Natural killer cell treated with Interleukin-12 subunit alpha and Interleukin-12 subunit beta and Interleukin-15 and Interleukin-18, amount 100 ng/mL, for 72 hours (primary cell): Measurements from ENCODE around the gene USP10. TPM values are rescaled to one million over a fixed set of nuclear protein-coding genes. Genes with fewer than 3 reads are reported as not detected.

Experiments used
- ATAC-seq, 2 donors: fragments of 150-1000 bp; cut with Tn5 transposase in 1 of 2; sonication (Bioruptor Pico), chemical (Tn5 transposase) in 1 of 2; 2 replicates each; pipeline ENCODE4 v1.10.0; 2021
- DNase-seq: peaks from one replicate; pipeline ENCODE4 v3.0.0; 2022; ENCODE audit warnings: low spot score
- H3K27ac Mint-ChIP-seq, 2 donors: 1 replicate in 1 of 2; 2 replicates in 1 of 2; pipeline ENCODE4 v1.8.0; 2022; ENCODE audit warnings: mixed read lengths in 2 of 2, mild to moderate bottlenecking in 1 of 2, moderate library complexity in 1 of 2
- H3K27me3 Mint-ChIP-seq, 2 donors: 1 replicate in 1 of 2; 2 replicates in 1 of 2; pipeline ENCODE4 v1.8.0; 2022; ENCODE audit warnings: mixed read lengths in 2 of 2
- H3K36me3 Mint-ChIP-seq: one replicate; pipeline ENCODE4 v1.8.0; 2022; ENCODE audit warnings: mixed read lengths
- H3K4me1 Mint-ChIP-seq, 2 donors: 1 replicate in 1 of 2; 2 replicates in 1 of 2; pipeline ENCODE4 v1.8.0; 2022; ENCODE audit warnings: low read depth in 2 of 2, mixed read lengths in 2 of 2, mild to moderate bottlenecking in 1 of 2
- H3K4me3 Mint-ChIP-seq: one replicate; pipeline ENCODE4 v1.8.0; 2022; ENCODE audit warnings: mixed read lengths
- H3K9me3 Mint-ChIP-seq: 2 replicates; pipeline ENCODE4 v1.8.0; 2022; ENCODE audit warnings: mixed read lengths
- total RNA-seq, 2 donors: library from RNA; stranded (reverse); gene quantifications; one replicate each; pipeline ENCODE4 v1.2.3, GENCODE V29; 2022

USP10 gene
- total RNA-seq, 2 donors from 2014 or later: 111 to 156 TPM

GRCh38 chr16:84815462-84815861 lies 115.7 kb downstream of the USP10 start:
- Mint-ChIP-seq H3K9me3 (no peaks in the 10 kb centered on the region), H3K27ac (no peak overlapping the region), H3K36me3 (no peaks in the 10 kb centered on the region), H3K4me1 (peaks cover 11 to 12% of the 10 kb centered on the region in 2 donors), H3K27me3 (peaks cover 6 to 12% of the 10 kb centered on the region in 2 donors), H3K4me3 (no peak overlapping the region)
- DNase-seq (no peak), ATAC-seq (no peak)

GRCh38 chr16:84816023-84816422 lies 116.2 kb downstream of the USP10 start:
- Mint-ChIP-seq H3K36me3 (no peaks in the 10 kb centered on the region), H3K27ac (no peak overlapping the region), H3K4me1 (peaks cover 9 to 11% of the 10 kb centered on the region in 2 donors), H3K4me3 (no peak overlapping the region), H3K9me3 (no peaks in the 10 kb centered on the region), H3K27me3 (peaks cover 9 to 16% of the 10 kb centered on the region in 2 donors)
- no peak for ATAC-seq
- no peak for DNase-seq

GRCh38 chr16:84816485-84816884 lies 116.7 kb downstream of the USP10 start:
- Mint-ChIP-seq H3K27me3 (peaks cover 10 to 20% of the 10 kb centered on the region in 2 donors), H3K4me3 (no peak overlapping the region), H3K4me1 (peaks cover 8 to 9% of the 10 kb centered on the region in 2 donors), H3K9me3 (no peaks in the 10 kb centered on the region), H3K27ac (no peak overlapping the region), H3K36me3 (no peaks in the 10 kb centered on the region)
- no peak for DNase-seq
- ATAC-seq: no peak

GRCh38 chr16:84817206-84817605 lies 117.4 kb downstream of the USP10 start:
- peaks cover 11 to 23% of the 10 kb centered on the region in 2 donors for H3K27me3 Mint-ChIP-seq
- H3K4me3 Mint-ChIP-seq: no peak overlapping the region
- H3K4me1 Mint-ChIP-seq: peaks cover 8 to 9% of the 10 kb centered on the region in 2 donors
- DNase-seq (no peak), ATAC-seq (no peak)
- no peaks in the 10 kb centered on the region for H3K9me3 Mint-ChIP-seq
- no peak overlapping the region for H3K27ac Mint-ChIP-seq
- no peaks in the 10 kb centered on the region for H3K36me3 Mint-ChIP-seq

- Mint-ChIP-seq H3K27ac (no peak overlapping the region), H3K36me3 (no peaks in the 10 kb centered on the region), H3K27me3 (peaks cover 14 to 27% of the 10 kb centered on the region in 2 donors), H3K4me3 (no peak overlapping the region), H3K9me3 (no peaks in the 10 kb centered on the region), H3K4me1 (peaks cover 8 to 9% of the 10 kb centered on the region in 2 donors)
- ATAC-seq: no peak
- DNase-seq: no peak
Observed at GRCh38 chr16:84817613-84818012, 117.8 kb downstream of the USP10 start.

GRCh38 chr16:84818133-84818532 lies 118.3 kb downstream of the USP10 start:
- no peaks in the 10 kb centered on the region for H3K9me3 Mint-ChIP-seq

GRCh38 chr16:84818989-84819643 lies 119.3 kb downstream of the USP10 start:
- peaks cover 18 to 25% of the 10 kb centered on the region in 2 donors for H3K27me3 Mint-ChIP-seq
- DNase-seq: no peak
- H3K4me3 Mint-ChIP-seq: no peak overlapping the region

More at GRCh38 chr16:84818133-84818532, 118.3 kb downstream of the USP10 start:
- peaks cover 8 to 9% of the 10 kb centered on the region in 2 donors for H3K4me1 Mint-ChIP-seq
- no peak for DNase-seq
- no peak overlapping the region for H3K4me3 Mint-ChIP-seq
- no peak overlapping the region for H3K27ac Mint-ChIP-seq
- peaks cover 18 to 28% of the 10 kb centered on the region in 2 donors for H3K27me3 Mint-ChIP-seq
- no peaks in the 10 kb centered on the region for H3K36me3 Mint-ChIP-seq
- no peak for ATAC-seq

GRCh38 chr16:84819644-84820304 lies 120.0 kb downstream of the USP10 start, which contains the start of gene CRISPLD2:
Gene CRISPLD2, plus strand, starts transcription at chr16:84819985. Its CDS starts 18,511 bp downstream, at chr16:84838496.
- H3K4me3 Mint-ChIP-seq: peak within 1 kb of the TSS; percentile 78
- peaks cover 8 to 9% of the 10 kb centered on the region in 2 donors for H3K4me1 Mint-ChIP-seq
- peaks cover 14 to 25% of the 10 kb centered on the region in 2 donors for H3K27me3 Mint-ChIP-seq
- ATAC-seq (peak; percentile 93 to 96), DNase-seq (peak; percentile 90)
- H3K36me3 Mint-ChIP-seq: no peaks in the 10 kb centered on the region
- H3K9me3 Mint-ChIP-seq: no peaks in the 10 kb centered on the region
- H3K27ac Mint-ChIP-seq: no peak within 1 kb of the TSS

More at GRCh38 chr16:84818989-84819643, 119.3 kb downstream of the USP10 start:
- Mint-ChIP-seq H3K36me3 (no peaks in the 10 kb centered on the region), H3K9me3 (no peaks in the 10 kb centered on the region), H3K4me1 (peaks cover 8 to 9% of the 10 kb centered on the region in 2 donors), H3K27ac (no peak overlapping the region)
- ATAC-seq: no peak

GRCh38 chr16:84820305-84820684 lies 120.5 kb downstream of the USP10 start:
- Mint-ChIP-seq H3K36me3 (no peaks in the 10 kb centered on the region), H3K27me3 (peaks cover 14 to 25% of the 10 kb centered on the region in 2 donors), H3K27ac (no peak overlapping the region), H3K4me3 (peak overlapping the region; percentile 78), H3K4me1 (peaks cover 8 to 9% of the 10 kb centered on the region in 2 donors), H3K9me3 (no peaks in the 10 kb centered on the region)
- no peak for ATAC-seq
- no peak for DNase-seq

GRCh38 chr16:84820771-84821170 lies 121.0 kb downstream of the USP10 start:
- H3K4me1 Mint-ChIP-seq: peaks cover 8 to 9% of the 10 kb centered on the region in 2 donors
- peaks cover 14 to 25% of the 10 kb centered on the region in 2 donors for H3K27me3 Mint-ChIP-seq
- DNase-seq: no peak
- peak overlapping the region; percentile 78 for H3K4me3 Mint-ChIP-seq
- no peak overlapping the region for H3K27ac Mint-ChIP-seq
- no peak for ATAC-seq
- no peaks in the 10 kb centered on the region for H3K9me3 Mint-ChIP-seq
- H3K36me3 Mint-ChIP-seq: no peaks in the 10 kb centered on the region

- Mint-ChIP-seq H3K4me1 (peaks cover 8 to 9% of the 10 kb centered on the region in 2 donors), H3K27ac (no peak overlapping the region), H3K4me3 (no peak overlapping the region), H3K36me3 (no peaks in the 10 kb centered on the region), H3K27me3 (peaks cover 14 to 25% of the 10 kb centered on the region in 2 donors), H3K9me3 (no peaks in the 10 kb centered on the region)
- ATAC-seq: no peak
- no peak for DNase-seq
Observed at GRCh38 chr16:84821179-84821578, 121.4 kb downstream of the USP10 start.

- no peaks in the 10 kb centered on the region for H3K9me3 Mint-ChIP-seq
- ATAC-seq (no peak), DNase-seq (no peak)
- peaks cover 14 to 25% of the 10 kb centered on the region in 2 donors for H3K27me3 Mint-ChIP-seq
- H3K4me1 Mint-ChIP-seq: peaks cover 8 to 9% of the 10 kb centered on the region in 2 donors
- no peak overlapping the region for H3K27ac Mint-ChIP-seq
- H3K36me3 Mint-ChIP-seq: no peaks in the 10 kb centered on the region
- H3K4me3 Mint-ChIP-seq: no peak overlapping the region
Observed at GRCh38 chr16:84821728-84822689, 122.2 kb downstream of the USP10 start.

- DNase-seq (no peak), ATAC-seq (no peak)
- Mint-ChIP-seq H3K9me3 (no peaks in the 10 kb centered on the region), H3K4me3 (no peak overlapping the region), H3K4me1 (peaks cover 8 to 9% of the 10 kb centered on the region in 2 donors), H3K27ac (no peak overlapping the region), H3K36me3 (no peaks in the 10 kb centered on the region), H3K27me3 (peaks cover 14 to 25% of the 10 kb centered on the region in 2 donors)
Observed at GRCh38 chr16:84822990-84823389, 123.2 kb downstream of the USP10 start.
